GM19463 (cell line): ENCODE results near the gene PIK3CA.
A peak's percentile ranks its signal among the peaks of the same experiment; 100 is the strongest.
"Not testable (repeated sequence)": the region's sequence is repeated elsewhere in the genome, so short reads cannot be mapped to it uniquely, and the experiment has no call there.

Experiments
- ATAC-seq: cut with Tn5 transposase; IDR thresholded peaks from one replicate; pipeline ENCODE4 v1.9.1; 2021; ENCODE audit warnings: mild to moderate bottlenecking, moderate library complexity; ENCODE audit not compliant: unreplicated experiment

Gene PIK3CA

GRCh38 chr3:179194931-179195330, 46.8 kb downstream of the PIK3CA start:
- no peak for ATAC-seq

GRCh38 chr3:179196098-179196497, 47.9 kb downstream of the PIK3CA start:
- peak; percentile 82 for ATAC-seq

GRCh38 chr3:179196700-179197099, 48.5 kb downstream of the PIK3CA start:
- no peak for ATAC-seq

- ATAC-seq, result no peak
Observed at GRCh38 chr3:179200790-179201189, 52.6 kb downstream of the PIK3CA start.

GRCh38 chr3:179215550-179215949, 67.4 kb downstream of the PIK3CA start:
- not testable (repeated sequence) for ATAC-seq

GRCh38 chr3:179218213-179218612, 70.1 kb downstream of the PIK3CA start:
- ATAC-seq, result not testable (repeated sequence)

- no peak for ATAC-seq
Observed at GRCh38 chr3:179223548-179223947, 75.4 kb downstream of the PIK3CA start.

- ATAC-seq, result no peak
Observed at GRCh38 chr3:179224584-179224983, 76.4 kb downstream of the PIK3CA start.

- no peak for ATAC-seq
Observed at GRCh38 chr3:179227349-179227748, 79.2 kb downstream of the PIK3CA start.

- no peak for ATAC-seq
Observed at GRCh38 chr3:179229177-179229576, 81.0 kb downstream of the PIK3CA start.

- no peak for ATAC-seq
Observed at GRCh38 chr3:179233043-179233442, 84.9 kb downstream of the PIK3CA start.

- ATAC-seq, result no peak
Observed at GRCh38 chr3:179234199-179234598, 86.0 kb downstream of the PIK3CA start.

- peak; percentile 78 for ATAC-seq
Observed at GRCh38 chr3:179236669-179237301, 88.6 kb downstream of the PIK3CA start.

- not testable (repeated sequence) for ATAC-seq
Observed at GRCh38 chr3:179240299-179240698, 92.1 kb downstream of the PIK3CA start.

GRCh38 chr3:179242859-179243258, 94.7 kb downstream of the PIK3CA start:
- not testable (repeated sequence) for ATAC-seq

- no peak for ATAC-seq
Observed at GRCh38 chr3:179244878-179245277, 96.7 kb downstream of the PIK3CA start.

- ATAC-seq, result no peak
Observed at GRCh38 chr3:179247289-179248015, 99.3 kb downstream of the PIK3CA start.

- no peak for ATAC-seq
Observed at GRCh38 chr3:179250803-179251476, 102.8 kb downstream of the PIK3CA start, which contains the start of gene KCNMB3. TSS of gene KCNMB3 (minus strand) at chr3:179251114. CDS start at chr3:179250990, 124 bp downstream.

GRCh38 chr3:179256813-179257212, 108.7 kb downstream of the PIK3CA start:
- no peak for ATAC-seq

- ATAC-seq, result not testable (repeated sequence)
Observed at GRCh38 chr3:179257742-179258141, 109.6 kb downstream of the PIK3CA start.

GRCh38 chr3:179258820-179259219, 110.7 kb downstream of the PIK3CA start:
- ATAC-seq, result no peak
